Measurements from ENCODE around the gene ARHGEF1. TPM values are rescaled to one million over a fixed set of nuclear protein-coding genes. Genes with fewer than 3 reads are reported as not detected.

Gene ARHGEF1
- total RNA-seq, 1 experiment from 2014 or later, result 53.8 TPM

DNA sequence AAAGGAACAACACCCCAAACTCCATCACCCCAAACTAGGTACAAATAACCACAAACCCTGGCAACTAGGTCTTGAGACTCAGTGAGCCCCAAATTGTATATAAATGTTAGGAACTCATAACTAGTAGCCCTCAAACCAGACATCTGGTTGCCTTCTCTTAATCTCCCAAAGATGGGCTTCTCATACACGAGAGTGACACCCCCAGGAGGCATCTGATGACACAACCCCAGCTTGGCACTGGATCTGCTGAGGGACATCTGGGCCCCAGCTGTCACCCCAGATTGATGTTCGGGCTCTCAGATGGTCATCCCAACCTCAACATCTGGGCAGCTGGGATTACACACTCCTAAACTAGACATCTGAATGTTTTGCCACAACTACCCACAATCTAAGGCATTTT, 61.4 kb downstream of the ARHGEF1 start:
- no peak overlapping the region for H3K4me3 ChIP-seq
- 0 out of 2 replicates have a peak, but pooled peaks cover 2% of the 10 kb centered on the region for H3K4me1 ChIP-seq
- peaks cover 7% of the 10 kb centered on the region; the same call in 1 of the 2 replicates for H3K27me3 ChIP-seq
- no peak for DNase-seq
- no peaks in the 10 kb centered on the region for H3K9me3 ChIP-seq (replicated peaks)
- H3K36me3 ChIP-seq, result no peaks in the 10 kb centered on the region
- H3K27ac ChIP-seq, result no peak overlapping the region

- H3K27ac ChIP-seq, result no peak overlapping the region
- H3K4me1 ChIP-seq, result 0 out of 2 replicates have a peak, but pooled peaks cover 2% of the 10 kb centered on the region
- H3K9me3 ChIP-seq (replicated peaks), result no peaks in the 10 kb centered on the region
- H3K27me3 ChIP-seq, result peaks cover 7% of the 10 kb centered on the region; the same call in 1 of the 2 replicates
- H3K4me3 ChIP-seq, result no peak overlapping the region
- no peak for DNase-seq
- H3K36me3 ChIP-seq, result no peaks in the 10 kb centered on the region
Observed at GRCh38 chr19:41945135-41945766, 62.3 kb downstream of the ARHGEF1 start.

- Histone ChIP-seq H3K9me3 (replicated peaks) (no peaks in the 10 kb centered on the region), H3K4me3 (no peak overlapping the region), H3K36me3 (no peaks in the 10 kb centered on the region), H3K27ac (no peak overlapping the region), H3K4me1 (0 out of 2 replicates have a peak, but pooled peaks cover 2% of the 10 kb centered on the region), H3K27me3 (no peaks in the 10 kb centered on the region)
- no peak for DNase-seq
Observed at GRCh38 chr19:41947091-41947490, 64.1 kb downstream of the ARHGEF1 start.

- no peak overlapping the region for H3K4me3 ChIP-seq
- H3K4me1 ChIP-seq, result no peaks in the 10 kb centered on the region
- peak; percentile 83 to 94 for DNase-seq
- no peak overlapping the region for H3K27ac ChIP-seq
- H3K9me3 ChIP-seq (replicated peaks), result no peaks in the 10 kb centered on the region
- no peaks in the 10 kb centered on the region for H3K36me3 ChIP-seq
- no peaks in the 10 kb centered on the region for H3K27me3 ChIP-seq
Observed at GRCh38 chr19:41951686-41952172, 68.7 kb downstream of the ARHGEF1 start.

GRCh38 chr19:41955521-41955920, 72.5 kb downstream of the ARHGEF1 start:
- no peak for DNase-seq
- Histone ChIP-seq H3K4me1 (peaks cover 5% of the 10 kb centered on the region; the same call in 1 of the 2 replicates), H3K9me3 (replicated peaks) (no peaks in the 10 kb centered on the region), H3K27ac (no peak overlapping the region), H3K4me3 (no peak overlapping the region), H3K36me3 (0 out of 2 replicates have a peak, but pooled peaks cover 2% of the 10 kb centered on the region), H3K27me3 (no peaks in the 10 kb centered on the region)

GRCh38 chr19:41956621-41957020, 73.6 kb downstream of the ARHGEF1 start:
- Histone ChIP-seq H3K27me3 (no peaks in the 10 kb centered on the region), H3K36me3 (0 out of 2 replicates have a peak, but pooled peaks cover 2% of the 10 kb centered on the region), H3K27ac (no peak overlapping the region), H3K4me3 (no peak overlapping the region), H3K9me3 (replicated peaks) (no peaks in the 10 kb centered on the region), H3K4me1 (peaks cover 5% of the 10 kb centered on the region; the same call in 1 of the 2 replicates)
- DNase-seq, result no peak

Other genes starting within 250 kb of the ARHGEF1 start
- not detected in 2 replicates for gene CEACAM7, start 194.9 kb upstream of the ARHGEF1 start, total RNA-seq (2014; rRNA removed; shearing (Covaris generic))
- gene CEACAM5, start 174.6 kb upstream of the ARHGEF1 start, total RNA-seq (2014; rRNA removed; shearing (Covaris generic)), result not detected in 2 replicates
- not detected in 2 replicates for gene CEACAM6, start 127.7 kb upstream of the ARHGEF1 start, total RNA-seq (2014; rRNA removed; shearing (Covaris generic))
- not detected in 2 replicates for gene CEACAM3, start 86.6 kb upstream of the ARHGEF1 start, total RNA-seq (2014; rRNA removed; shearing (Covaris generic))
- not detected in 2 replicates for gene LYPD4, start 38.5 kb upstream of the ARHGEF1 start, total RNA-seq (2014; rRNA removed; shearing (Covaris generic))
- gene DMRTC2, start 38.1 kb upstream of the ARHGEF1 start, total RNA-seq (2014; rRNA removed; shearing (Covaris generic)), result not detected in 2 replicates
- gene RPS19, start 22.9 kb upstream of the ARHGEF1 start, total RNA-seq (2014; rRNA removed; shearing (Covaris generic)), result 2,068 and 2,616 TPM in 2 replicates
- 0.61 TPM in 1 of 2 replicates, not detected in the other for gene CD79A, start 5.9 kb upstream of the ARHGEF1 start, total RNA-seq (2014; rRNA removed; shearing (Covaris generic))
- not detected in 2 replicates for gene ERFL, start 45.3 kb downstream of the ARHGEF1 start, total RNA-seq (2014; rRNA removed; shearing (Covaris generic))
- gene RABAC1, start 76.1 kb downstream of the ARHGEF1 start, total RNA-seq (2014; rRNA removed; shearing (Covaris generic)), result 106 and 129 TPM in 2 replicates
- gene ATP1A3, start 111.0 kb downstream of the ARHGEF1 start, total RNA-seq (2014; rRNA removed; shearing (Covaris generic)), result 11.2 and 12.1 TPM in 2 replicates
- 10.3 and 10.5 TPM in 2 replicates for gene GRIK5, start 187.0 kb downstream of the ARHGEF1 start, total RNA-seq (2014; rRNA removed; shearing (Covaris generic))
- gene ZNF574, start 193.0 kb downstream of the ARHGEF1 start, total RNA-seq (2014; rRNA removed; shearing (Covaris generic)), result 31.1 and 31.5 TPM in 2 replicates
- gene POU2F2, start 249.3 kb downstream of the ARHGEF1 start, total RNA-seq (2014; rRNA removed; shearing (Covaris generic)), result 0.10 and 0.16 TPM in 2 replicates

Data from SJCRH30 (cell line).